Measurements from ENCODE around the gene RB1. TPM values are rescaled to one million over a fixed set of nuclear protein-coding genes. Genes with fewer than 3 reads are reported as not detected.
A peak's percentile ranks its signal among the peaks of the same experiment; 100 is the strongest.

The RB1 gene
- total and polyA plus RNA-seq, 2 experiments from 2014 or later, result 19.5 to 22.3 TPM

GRCh38 chr13:48411147-48411794 lies 107.7 kb downstream of the RB1 start:
- no peaks in the 10 kb centered on the region for H4K20me1 ChIP-seq (replicated peaks; ENCODE audit: insufficient read depth)
- H2AFZ ChIP-seq, result no peak overlapping the region
- no peaks in the 10 kb centered on the region for H3K27me3 ChIP-seq (ENCODE audit: insufficient read depth)
- no peak for DNase-seq (ENCODE audit: low spot score)
- peaks cover 9% of the 10 kb centered on the region; the same call in 2 of the 3 replicates for H3K9me3 Mint-ChIP-seq
- peak overlapping the region; percentile 36 for H3K4me3 ChIP-seq
- H3K4me3 Mint-ChIP-seq, result peak overlapping the region; percentile 79
- TF ChIP-seq ZNF331 (CRISPR knock-in tag; IDR thresholded peaks at IDR 0.05; ENCODE audit: low read depth), result no peak
- no peak for TF ChIP-seq JUNB (IDR thresholded peaks at IDR 0.05; ENCODE audit: unreplicated experiment)
- no peak for TF ChIP-seq POLR2AphosphoS5 (IDR thresholded peaks at IDR 0.05; ENCODE audit: low read depth)
- no peak for TF ChIP-seq ZNF114 (CRISPR knock-in tag; IDR thresholded peaks at IDR 0.05)
- no peak for TF ChIP-seq REST (IDR thresholded peaks at IDR 0.05; ENCODE audit: unreplicated experiment)
- no peak for TF ChIP-seq EZH2phosphoT487 (IDR thresholded peaks at IDR 0.05; ENCODE audit: unreplicated experiment)
- TF ChIP-seq NANOG (IDR thresholded peaks at IDR 0.05; ENCODE audit: borderline replicate concordance), result no peak
- no peak for TF ChIP-seq EZH2 (IDR thresholded peaks at IDR 0.05; ENCODE audit: low read depth, unreplicated experiment)
- TF ChIP-seq ETS1 (IDR thresholded peaks at IDR 0.05), result no peak
- TF ChIP-seq STAT1 (IDR thresholded peaks at IDR 0.05; ENCODE audit: unreplicated experiment), result no peak
- TF ChIP-seq CTCF (conservative IDR thresholded peaks at IDR 0.05; ENCODE audit: low read depth in 2 of 2), result no peak
- TF ChIP-seq ZNF462 (CRISPR knock-in tag; IDR thresholded peaks at IDR 0.05), result no peak
- TF ChIP-seq CREB1 (CRISPR knock-in tag; IDR thresholded peaks at IDR 0.05; ENCODE audit: low read depth), result no peak
- no peaks in the 10 kb centered on the region for H3K79me2 ChIP-seq (replicated peaks; ENCODE audit: insufficient read depth)
- H3K4me1 ChIP-seq (ENCODE audit: insufficient read depth), result peaks cover 26% of the 10 kb centered on the region
- ATAC-seq, result no peak
- no peak overlapping the region for H3K27ac Mint-ChIP-seq
- peak overlapping the region; percentile 61 for H3K4me2 ChIP-seq
- no peaks in the 10 kb centered on the region for H3K9me2 ChIP-seq (ENCODE audit: insufficient read depth)
- peaks cover 21% of the 10 kb centered on the region for H3K4me1 Mint-ChIP-seq
- no peak overlapping the region for H3K27ac ChIP-seq (ENCODE audit: low read depth)
- H3K27me3 Mint-ChIP-seq (ENCODE audit: insufficient read depth, low read depth, poor library complexity), result no peaks in the 10 kb centered on the region
- peaks cover 10% of the 10 kb centered on the region for H3K36me3 Mint-ChIP-seq (ENCODE audit: low read depth)
- no peaks in the 10 kb centered on the region for H3F3A ChIP-seq (replicated peaks; ENCODE audit: low read depth)
- no peaks in the 10 kb centered on the region for H3K36me3 ChIP-seq (ENCODE audit: insufficient read depth)

Data from GM23338 (cell line).